AG04450 (cell line): Measurements from ENCODE around the gene S1PR1. TPM values are rescaled to one million over a fixed set of nuclear protein-coding genes. Genes with fewer than 3 reads are reported as not detected.

Experiments used
- CTCF ChIA-PET: fragments of 300-600, 350-600 bp; formaldehyde crosslinking; extraction: SDS; loops from one replicate; lab custom pipeline; 2022; ENCODE audit warnings: antibody characterized with exemption, inconsistent platforms; lab: Charles Lee
- POLR2A ChIA-PET: fragments of 350-600 bp; formaldehyde crosslinking; extraction: SDS; loops from one replicate; lab custom pipeline; 2021; ENCODE audit warnings: antibody characterized with exemption, inconsistent platforms; lab: Yijun Ruan, JAX
- DNase-seq: peaks from one replicate; pipeline ENCODE4 v3.0.0-alpha.2; 2011; ENCODE audit warnings: low read depth, low spot score
- H3K27ac ChIP-seq: one replicate; pipeline ENCODE4 v1.5.1; 2012; ENCODE audit warnings: low read depth, low read length, control low read depth
- H3K27me3 ChIP-seq: one replicate; pipeline ENCODE4 v1.6.0; 2012; ENCODE audit warnings: low read length; ENCODE audit not compliant: control insufficient read depth, insufficient read depth
- H3K4me3 ChIP-seq: 2 replicates; pipeline ENCODE4 v1.5.1; 2011; ENCODE audit warnings: mild to moderate bottlenecking, low read depth, low read length, control low read depth
- H3K9me3 ChIP-seq: 2 replicates; pipeline ENCODE4 v1.5.1; 2012; ENCODE audit warnings: low read length; ENCODE audit not compliant: control insufficient read depth, insufficient read depth
- polyA plus RNA-seq: library from polyadenylated mRNA; depleted of rRNA; stranded (reverse); fragments of >200 nt; gene quantifications from 2 replicates; pipeline ENCODE4 v1.2.3, GENCODE V29; 2011
- TF ChIP-seq, protein P1 (sequence below): IDR thresholded peaks from 2 replicates; pipeline ENCODE4 v1.5.1; 2011; ENCODE audit warnings: low read depth, low read length, control low read depth, inconsistent platforms

Gene S1PR1
- polyA plus RNA-seq, 1 experiment: 38.1 TPM

DNA sequence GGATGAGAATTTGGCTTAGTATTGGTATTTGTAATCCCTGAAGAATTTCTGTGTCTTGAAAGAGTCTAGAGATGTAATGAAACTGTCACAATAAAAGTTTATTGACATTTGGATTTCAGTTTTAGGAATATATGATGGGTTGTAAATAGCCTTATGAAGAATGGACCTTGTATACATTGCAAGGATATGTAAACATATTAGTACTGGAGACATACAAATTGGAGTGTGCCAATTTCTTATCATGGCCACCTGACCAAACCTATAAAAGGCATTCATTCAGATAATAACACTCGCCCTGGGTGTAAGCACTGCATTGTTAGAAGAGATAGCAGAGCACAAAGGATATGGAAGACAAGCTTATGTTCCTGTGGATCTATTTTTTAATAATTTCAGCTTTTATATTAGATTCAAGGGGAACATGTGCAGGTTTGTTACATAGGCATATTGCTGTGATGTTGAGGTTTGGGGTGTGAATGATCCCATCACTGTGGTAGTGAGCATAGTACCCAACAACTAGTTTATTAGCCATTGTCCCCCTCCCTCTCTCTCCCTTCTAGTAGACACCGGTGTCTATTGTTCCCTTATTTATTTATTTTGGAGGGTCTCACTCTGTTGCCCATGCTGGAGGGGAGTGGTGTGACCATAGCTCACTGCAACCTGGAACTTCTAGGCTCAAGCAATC lies 8.6 kb downstream of the S1PR1 start:
- DNase-seq: no peak
- no peak overlapping the region for H3K4me3 ChIP-seq
- TF ChIP-seq, protein P1, sequence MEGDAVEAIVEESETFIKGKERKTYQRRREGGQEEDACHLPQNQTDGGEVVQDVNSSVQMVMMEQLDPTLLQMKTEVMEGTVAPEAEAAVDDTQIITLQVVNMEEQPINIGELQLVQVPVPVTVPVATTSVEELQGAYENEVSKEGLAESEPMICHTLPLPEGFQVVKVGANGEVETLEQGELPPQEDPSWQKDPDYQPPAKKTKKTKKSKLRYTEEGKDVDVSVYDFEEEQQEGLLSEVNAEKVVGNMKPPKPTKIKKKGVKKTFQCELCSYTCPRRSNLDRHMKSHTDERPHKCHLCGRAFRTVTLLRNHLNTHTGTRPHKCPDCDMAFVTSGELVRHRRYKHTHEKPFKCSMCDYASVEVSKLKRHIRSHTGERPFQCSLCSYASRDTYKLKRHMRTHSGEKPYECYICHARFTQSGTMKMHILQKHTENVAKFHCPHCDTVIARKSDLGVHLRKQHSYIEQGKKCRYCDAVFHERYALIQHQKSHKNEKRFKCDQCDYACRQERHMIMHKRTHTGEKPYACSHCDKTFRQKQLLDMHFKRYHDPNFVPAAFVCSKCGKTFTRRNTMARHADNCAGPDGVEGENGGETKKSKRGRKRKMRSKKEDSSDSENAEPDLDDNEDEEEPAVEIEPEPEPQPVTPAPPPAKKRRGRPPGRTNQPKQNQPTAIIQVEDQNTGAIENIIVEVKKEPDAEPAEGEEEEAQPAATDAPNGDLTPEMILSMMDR: no peak
- H3K9me3 ChIP-seq: no peaks in the 10 kb centered on the region
- no peaks in the 10 kb centered on the region for H3K27me3 ChIP-seq
- ChIA-PET POLR2A (no interaction called here), CTCF (interaction anchor here (3.8 kb wide), 1 partner anchor 43 kb away, joined by 20 read pairs; no protein-coding TSS in a partner anchor)
- no peak overlapping the region for H3K27ac ChIP-seq

DNA sequence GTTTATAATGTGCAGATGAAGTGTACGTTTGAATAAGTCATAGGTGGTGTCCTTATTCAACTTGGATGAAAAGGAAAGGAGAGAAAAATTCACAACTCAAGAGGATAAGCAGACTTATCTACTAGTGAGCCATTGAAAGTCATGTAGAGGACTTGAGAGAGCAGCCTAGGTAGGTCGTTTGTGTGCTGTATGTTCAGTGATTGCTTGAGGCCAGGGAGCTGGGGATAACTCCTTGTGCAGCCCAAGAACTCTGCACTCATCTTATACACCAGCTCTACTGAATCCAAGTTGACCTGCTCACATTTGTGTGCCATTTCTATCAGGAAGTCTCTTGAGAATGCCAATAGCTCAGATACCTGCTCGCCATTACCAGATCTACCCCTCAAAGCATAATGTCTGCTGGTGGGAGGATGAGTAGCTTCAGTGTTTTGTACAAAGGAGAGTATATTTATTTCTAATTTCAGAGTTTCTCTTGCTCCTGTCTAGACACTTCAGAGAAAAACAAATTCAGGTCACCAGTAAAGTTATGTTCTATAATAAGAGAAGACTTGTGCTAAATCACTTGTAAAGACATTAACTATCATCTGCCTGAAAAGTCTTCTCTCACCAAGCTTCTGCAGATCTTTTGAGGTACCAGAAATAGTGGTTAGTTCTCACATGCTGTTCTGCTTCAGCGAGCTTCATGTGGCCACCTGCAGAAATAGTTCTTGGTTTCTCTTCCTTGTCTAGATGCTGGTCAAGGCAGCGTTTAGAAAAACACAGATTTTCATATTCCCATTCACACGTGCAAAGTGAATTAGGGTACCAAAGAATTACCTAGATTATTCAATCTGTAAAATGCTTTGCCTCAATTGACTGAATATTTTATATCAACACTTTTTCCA lies 10.8 kb downstream of the S1PR1 start:
- ChIA-PET CTCF (interaction anchor here (1.1 to 1.2 kb wide), 2 partner anchors 9 to 41 kb away, joined by 3 to 9 read pairs; no protein-coding TSS in a partner anchor), POLR2A (no interaction called here)
- Histone ChIP-seq H3K27me3 (no peaks in the 10 kb centered on the region), H3K4me3 (no peak overlapping the region), H3K9me3 (no peaks in the 10 kb centered on the region; the same call in 1 of the 2 replicates), H3K27ac (no peak overlapping the region)
- TF ChIP-seq, protein P1: no peak
- DNase-seq: no peak

GRCh38 chr1:101250222-101250621 lies 13.4 kb downstream of the S1PR1 start:
- POLR2A ChIA-PET: no interaction called here
- no peaks in the 10 kb centered on the region for H3K27me3 ChIP-seq
- no peak for DNase-seq
- H3K9me3 ChIP-seq: no peaks in the 10 kb centered on the region; the same call in 1 of the 2 replicates
- H3K4me3 ChIP-seq: no peak overlapping the region
- CTCF ChIA-PET: interaction anchor here (1.0 to 3.7 kb wide), 2 partner anchors 10 to 38 kb away, joined by 3 to 33 read pairs; no protein-coding TSS in a partner anchor
- TF ChIP-seq, protein P1: no peak
- no peak overlapping the region for H3K27ac ChIP-seq

GRCh38 chr1:101250656-101251272 lies 13.9 kb downstream of the S1PR1 start:
- Histone ChIP-seq H3K4me3 (no peak overlapping the region), H3K9me3 (no peaks in the 10 kb centered on the region; the same call in 1 of the 2 replicates), H3K27me3 (no peaks in the 10 kb centered on the region), H3K27ac (no peak overlapping the region)
- TF ChIP-seq, protein P1: no peak
- DNase-seq: no peak
- POLR2A ChIA-PET: interaction anchor here (1.0 kb wide), 1 partner anchor 12 kb away, joined by 3 read pairs; no protein-coding TSS in a partner anchor
- CTCF ChIA-PET: interaction anchor here (1.0 to 3.7 kb wide), 2 partner anchors 11 to 38 kb away, joined by 3 to 33 read pairs; no protein-coding TSS in a partner anchor
